ENCODE measurements around the gene KRTAP5-1. TPM values are rescaled to one million over a fixed set of nuclear protein-coding genes. Genes with fewer than 3 reads are reported as not detected.

The KRTAP5-1 gene
- polyA plus RNA-seq, 2 donors = not detected

DNA sequence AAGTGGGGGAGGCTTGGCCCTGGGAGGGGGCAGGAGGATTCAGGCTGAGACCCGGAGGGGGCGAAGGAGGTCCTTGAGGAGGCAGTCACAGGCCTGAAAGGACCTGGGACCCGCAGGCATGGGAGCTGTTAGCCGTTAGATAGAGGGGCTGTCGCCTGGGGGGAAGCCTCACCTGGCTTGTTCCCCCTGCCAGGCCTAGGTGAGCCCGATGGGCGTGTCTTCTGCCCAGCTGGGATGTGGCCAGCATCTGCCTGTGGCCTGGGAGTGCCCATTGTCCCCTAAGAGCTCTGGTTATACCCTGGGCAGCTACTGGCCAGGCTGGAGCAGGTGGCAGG, 11.2 kb downstream of the KRTAP5-1 start:
- Histone ChIP-seq H3K27ac (ENCODE audit: low read depth in 2 of 2, low read length in 1 of 2) (peak overlapping the region; percentile 4 to 46), H3K27me3 (ENCODE audit: control insufficient read depth in 1 of 2, insufficient read depth in 2 of 2, low read length in 2 of 2) (peaks cover 0 to 2% of the 10 kb centered on the region in 2 donors), H3K4me1 (ENCODE audit: control insufficient read depth in 2 of 2, insufficient read depth in 2 of 2, low read length in 1 of 2) (peaks cover 7 to 9% of the 10 kb centered on the region in 2 donors)

DNA sequence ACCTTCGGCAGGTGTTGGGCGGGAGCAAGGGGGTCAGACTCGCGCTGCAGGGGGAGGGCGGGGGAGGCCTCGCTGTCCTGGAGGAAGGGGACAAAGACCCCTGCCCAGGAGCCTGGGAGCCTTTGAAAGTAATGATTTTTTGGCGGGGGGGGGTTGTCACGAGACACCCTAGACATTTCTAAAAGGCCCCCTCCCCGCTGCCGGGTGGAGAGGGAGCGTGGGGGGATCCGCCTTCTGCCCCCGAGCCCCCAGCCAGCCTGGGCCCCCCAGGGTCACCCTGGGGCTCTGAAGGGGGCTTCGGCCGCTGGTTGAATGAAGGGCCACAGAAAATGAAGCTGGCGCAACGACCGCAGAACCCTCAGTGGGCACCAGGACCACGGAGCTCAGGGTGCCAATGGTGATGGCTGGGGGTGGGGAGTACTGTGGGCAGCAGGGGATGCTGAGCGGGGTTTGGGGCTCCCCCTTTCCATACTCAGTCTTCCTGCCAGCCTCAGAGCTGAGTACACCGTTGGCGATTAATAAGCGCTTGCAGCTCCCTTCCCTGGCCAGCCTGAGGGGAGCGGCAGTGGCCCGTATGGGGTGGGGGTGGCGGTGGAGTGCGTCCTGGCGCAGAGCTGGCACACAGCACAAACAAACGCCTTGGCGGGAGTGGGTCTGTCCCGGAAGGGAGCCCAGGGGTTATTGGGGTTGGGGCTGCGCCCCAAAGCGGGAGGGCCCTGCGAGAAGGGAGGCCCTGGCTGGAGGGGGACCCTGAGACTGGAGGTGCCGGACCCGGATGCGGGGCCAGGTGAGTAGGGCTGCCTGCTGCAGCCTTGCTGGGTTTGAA, 11.8 kb downstream of the KRTAP5-1 start:
- peak overlapping the region; percentile 27 to 46 for H3K27ac ChIP-seq (ENCODE audit: low read depth in 2 of 2, low read length in 1 of 2)
- no peaks in the 10 kb centered on the region for H3K36me3 ChIP-seq (ENCODE audit: control insufficient read depth in 2 of 2, insufficient read depth in 2 of 2, low read length in 1 of 2)
- 3 to 4% methylated on average over 36 to 37 of the region's 37 CpGs for WGBS, 2 donors
- peaks cover 0 to 2% of the 10 kb centered on the region in 2 donors for H3K27me3 ChIP-seq (ENCODE audit: control insufficient read depth in 1 of 2, insufficient read depth in 2 of 2, low read length in 2 of 2)
- H3K9me3 ChIP-seq (ENCODE audit: control insufficient read depth in 2 of 2, insufficient read depth in 1 of 2, low read depth in 1 of 2, low read length in 1 of 2) = peaks cover 0 to 2% of the 10 kb centered on the region in 2 donors
- peaks cover 7 to 9% of the 10 kb centered on the region in 2 donors for H3K4me1 ChIP-seq (ENCODE audit: control insufficient read depth in 2 of 2, insufficient read depth in 2 of 2, low read length in 1 of 2)
- H3K4me3 ChIP-seq (ENCODE audit: low read depth in 1 of 2, low read length in 2 of 2) = peak overlapping the region; percentile 35 to 51

More for the DNA sequence above, 11.2 kb downstream of the KRTAP5-1 start:
- peaks cover 4 to 7% of the 10 kb centered on the region in 2 donors for H3K9me3 ChIP-seq (ENCODE audit: control insufficient read depth in 2 of 2, insufficient read depth in 1 of 2, low read depth in 1 of 2, low read length in 1 of 2)
- WGBS, 2 donors = 6 to 10% methylated on average over 7 of the region's 7 CpGs
- peak overlapping the region; percentile 32 to 35 for H3K4me3 ChIP-seq (ENCODE audit: low read depth in 1 of 2, low read length in 2 of 2)
- H3K36me3 ChIP-seq (ENCODE audit: control insufficient read depth in 2 of 2, insufficient read depth in 2 of 2, low read length in 1 of 2) = no peaks in the 10 kb centered on the region

DNA sequence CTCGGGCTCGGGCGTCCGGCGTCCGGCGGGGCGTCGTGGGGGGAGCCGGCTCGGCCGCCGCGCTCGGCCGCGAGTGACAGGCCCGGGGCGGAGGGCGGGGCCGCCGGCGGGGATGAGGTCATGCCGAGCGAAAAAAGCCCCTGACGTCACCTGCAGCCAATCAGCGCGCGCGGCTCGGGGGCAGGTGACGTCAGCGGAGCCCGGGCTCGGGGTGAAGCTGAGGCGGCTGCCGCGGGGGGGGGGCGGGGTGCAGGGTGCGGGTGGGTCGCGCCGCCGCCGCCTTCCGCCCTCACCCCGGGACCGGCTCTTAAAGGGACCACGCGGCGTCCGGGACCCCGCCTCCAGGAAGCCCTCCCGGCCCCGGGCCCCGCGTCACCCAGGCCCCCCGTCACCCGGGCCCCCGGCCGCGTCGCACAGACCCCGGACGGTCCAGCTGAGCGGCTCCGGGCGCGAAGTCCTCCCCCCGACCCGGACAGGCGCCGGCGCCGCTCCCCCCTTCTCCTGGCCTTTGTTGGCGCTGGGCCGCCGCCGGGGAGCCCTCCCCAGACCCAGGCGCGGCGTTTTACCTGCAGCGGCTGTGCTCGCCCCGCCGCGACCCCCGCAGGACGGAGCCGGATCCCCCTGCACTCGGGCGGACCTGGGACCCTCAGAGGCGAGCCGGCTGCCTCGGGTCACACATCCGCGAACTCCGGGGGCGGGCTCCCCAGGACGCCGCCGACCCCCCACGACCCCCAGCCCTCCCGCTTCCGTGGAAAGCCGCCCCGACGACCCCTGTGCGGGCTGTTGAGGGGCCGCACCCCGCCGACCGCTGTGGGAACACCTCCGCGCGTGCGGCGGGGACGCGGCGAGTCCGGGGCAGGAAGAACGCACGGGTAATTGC, 12.6 kb downstream of the KRTAP5-1 start, which contains the start of gene DUSP8:
TSS of gene DUSP8 (minus strand) at position 75 of the 880 bp plus-strand sequence. CDS start 6,445 bp downstream, outside the sequence.
- peaks cover 0 to 2% of the 10 kb centered on the region in 2 donors for H3K27me3 ChIP-seq (ENCODE audit: control insufficient read depth in 1 of 2, insufficient read depth in 2 of 2, low read length in 2 of 2)
- no peaks in the 10 kb centered on the region for H3K9me3 ChIP-seq (ENCODE audit: control insufficient read depth in 2 of 2, insufficient read depth in 1 of 2, low read depth in 1 of 2, low read length in 1 of 2)
- H3K4me1 ChIP-seq (ENCODE audit: control insufficient read depth in 2 of 2, insufficient read depth in 2 of 2, low read length in 1 of 2) = peaks cover 7 to 9% of the 10 kb centered on the region in 2 donors
- WGBS, 2 donors = 1% methylated on average over 68 to 124 of the region's 124 CpGs
- peak within 1 kb of the TSS; percentile 31 to 36 for H3K27ac ChIP-seq (ENCODE audit: low read depth in 2 of 2, low read length in 1 of 2)
- peak within 1 kb of the TSS; percentile 51 to 52 for H3K4me3 ChIP-seq (ENCODE audit: low read depth in 1 of 2, low read length in 2 of 2)
- H3K36me3 ChIP-seq (ENCODE audit: control insufficient read depth in 2 of 2, insufficient read depth in 2 of 2, low read length in 1 of 2) = no peaks in the 10 kb centered on the region

DNA sequence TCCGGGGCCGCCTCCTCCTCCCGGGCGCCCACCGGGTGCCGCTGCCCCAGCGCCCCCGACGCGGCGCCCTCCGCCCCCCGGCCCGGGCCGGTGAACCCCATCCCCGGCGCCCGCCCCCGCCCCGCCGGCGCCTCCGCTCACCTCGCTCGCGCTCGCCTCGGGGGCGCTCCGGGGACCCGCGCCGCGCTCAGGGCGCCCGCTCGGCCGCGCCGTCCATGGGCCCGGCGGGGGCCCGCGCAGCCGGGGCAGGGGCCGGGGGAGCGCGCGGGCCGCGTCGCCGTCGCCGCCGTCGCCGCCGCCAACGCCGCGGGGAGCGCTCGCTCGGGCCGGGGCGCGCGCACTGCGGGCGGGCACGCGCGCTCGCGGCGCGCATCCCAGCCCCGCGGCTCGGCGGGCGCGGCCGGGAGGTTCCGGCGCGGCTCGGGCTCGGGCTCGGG, 13.3 kb downstream of the KRTAP5-1 start:
- H3K9me3 ChIP-seq (ENCODE audit: control insufficient read depth in 2 of 2, insufficient read depth in 1 of 2, low read depth in 1 of 2, low read length in 1 of 2) = no peaks in the 10 kb centered on the region
- peak overlapping the region; percentile 31 to 36 for H3K27ac ChIP-seq (ENCODE audit: low read depth in 2 of 2, low read length in 1 of 2)
- peaks cover 7 to 9% of the 10 kb centered on the region in 2 donors for H3K4me1 ChIP-seq (ENCODE audit: control insufficient read depth in 2 of 2, insufficient read depth in 2 of 2, low read length in 1 of 2)
- H3K27me3 ChIP-seq (ENCODE audit: control insufficient read depth in 1 of 2, insufficient read depth in 2 of 2, low read length in 2 of 2) = peaks cover 0 to 2% of the 10 kb centered on the region in 2 donors
- H3K36me3 ChIP-seq (ENCODE audit: control insufficient read depth in 2 of 2, insufficient read depth in 2 of 2, low read length in 1 of 2) = no peaks in the 10 kb centered on the region
- 1% methylated on average over 19 to 91 of the region's 91 CpGs for WGBS, 2 donors
- peak overlapping the region; percentile 51 to 52 for H3K4me3 ChIP-seq (ENCODE audit: low read depth in 1 of 2, low read length in 2 of 2)

DNA sequence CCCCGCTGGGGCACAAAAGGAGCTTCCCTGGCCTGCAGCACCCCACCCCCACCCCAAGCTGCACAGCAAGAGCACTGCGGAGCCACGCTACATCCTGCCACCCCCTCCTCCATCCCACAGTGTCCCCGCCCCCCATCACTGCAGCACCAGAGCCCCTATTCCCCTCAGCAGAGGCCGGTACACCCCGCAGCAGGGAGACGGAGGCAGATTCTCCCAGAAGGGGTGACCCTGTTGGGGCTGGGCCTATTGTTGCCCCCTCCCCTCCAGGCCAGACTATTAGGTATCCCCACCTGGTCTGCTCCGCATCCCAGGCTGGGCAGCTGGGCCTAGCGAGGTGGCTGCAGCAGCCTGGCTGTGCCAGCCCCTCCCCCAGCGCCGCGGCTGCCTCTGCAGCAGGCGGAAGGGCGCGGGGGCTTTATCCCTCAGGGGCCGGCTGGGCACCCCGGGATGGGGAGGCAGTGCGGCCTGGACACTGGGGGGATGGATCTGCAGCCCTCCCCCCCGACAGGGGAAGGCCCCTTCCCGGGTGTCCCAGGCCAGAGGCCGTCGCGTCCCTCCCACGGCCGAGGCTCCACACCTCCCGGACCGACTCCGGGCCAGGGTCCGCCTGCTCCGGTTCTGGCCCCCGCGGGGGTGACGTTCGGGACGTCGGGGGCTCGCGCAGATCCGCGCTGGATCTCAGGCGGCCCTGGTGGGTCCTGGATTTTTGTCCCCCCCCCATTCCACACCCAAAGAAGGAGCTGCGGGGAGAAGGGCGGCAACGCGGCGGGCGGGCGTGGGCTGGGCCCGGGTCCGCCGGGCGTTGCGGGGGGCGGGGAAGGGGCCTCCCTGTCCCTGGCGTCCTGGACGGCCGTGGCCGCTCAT, 14.0 kb downstream of the KRTAP5-1 start:
- peak overlapping the region; percentile 9 to 18 for H3K27ac ChIP-seq (ENCODE audit: low read depth in 2 of 2, low read length in 1 of 2)
- H3K4me1 ChIP-seq (ENCODE audit: control insufficient read depth in 2 of 2, insufficient read depth in 2 of 2, low read length in 1 of 2) = peaks cover 7 to 9% of the 10 kb centered on the region in 2 donors
- H3K36me3 ChIP-seq (ENCODE audit: control insufficient read depth in 2 of 2, insufficient read depth in 2 of 2, low read length in 1 of 2) = no peaks in the 10 kb centered on the region
- 12 to 14% methylated on average over 32 to 58 of the region's 58 CpGs for WGBS, 2 donors
- peak overlapping the region; percentile 41 to 51 for H3K4me3 ChIP-seq (ENCODE audit: low read depth in 1 of 2, low read length in 2 of 2)
- H3K9me3 ChIP-seq (ENCODE audit: control insufficient read depth in 2 of 2, insufficient read depth in 1 of 2, low read depth in 1 of 2, low read length in 1 of 2) = no peaks in the 10 kb centered on the region
- peaks cover 0 to 2% of the 10 kb centered on the region in 2 donors for H3K27me3 ChIP-seq (ENCODE audit: control insufficient read depth in 1 of 2, insufficient read depth in 2 of 2, low read length in 2 of 2)

DNA sequence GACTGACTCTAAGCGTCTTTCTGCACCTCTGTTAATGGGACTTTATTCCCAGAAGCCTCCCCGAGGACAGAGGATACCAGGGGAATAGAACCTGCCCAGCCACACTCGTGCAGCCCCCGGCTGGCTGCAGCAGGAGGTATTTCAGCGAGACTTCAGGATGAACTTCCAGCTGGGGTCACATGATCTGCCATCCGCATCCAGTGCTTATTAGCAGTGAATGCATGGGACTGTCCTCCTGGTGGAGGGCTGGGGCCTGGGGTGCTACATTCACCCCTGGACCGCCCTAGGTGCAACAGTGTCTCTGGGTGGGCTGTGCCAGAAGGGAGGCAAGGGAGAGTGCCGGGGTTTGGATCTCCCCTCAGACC, 14.6 kb downstream of the KRTAP5-1 start:
- Histone ChIP-seq H3K27me3 (ENCODE audit: control insufficient read depth in 1 of 2, insufficient read depth in 2 of 2, low read length in 2 of 2) (peaks cover 0 to 2% of the 10 kb centered on the region in 2 donors), H3K4me3 (ENCODE audit: low read depth in 1 of 2, low read length in 2 of 2) (no peak overlapping the region), H3K36me3 (ENCODE audit: control insufficient read depth in 2 of 2, insufficient read depth in 2 of 2, low read length in 1 of 2) (no peaks in the 10 kb centered on the region), H3K4me1 (ENCODE audit: control insufficient read depth in 2 of 2, insufficient read depth in 2 of 2, low read length in 1 of 2) (peaks cover 7 to 9% of the 10 kb centered on the region in 2 donors), H3K9me3 (ENCODE audit: control insufficient read depth in 2 of 2, insufficient read depth in 1 of 2, low read depth in 1 of 2, low read length in 1 of 2) (no peaks in the 10 kb centered on the region), H3K27ac (ENCODE audit: low read depth in 2 of 2, low read length in 1 of 2) (no peak overlapping the region)
- 77 to 79% methylated on average over 8 of the region's 8 CpGs for WGBS, 2 donors

DNA sequence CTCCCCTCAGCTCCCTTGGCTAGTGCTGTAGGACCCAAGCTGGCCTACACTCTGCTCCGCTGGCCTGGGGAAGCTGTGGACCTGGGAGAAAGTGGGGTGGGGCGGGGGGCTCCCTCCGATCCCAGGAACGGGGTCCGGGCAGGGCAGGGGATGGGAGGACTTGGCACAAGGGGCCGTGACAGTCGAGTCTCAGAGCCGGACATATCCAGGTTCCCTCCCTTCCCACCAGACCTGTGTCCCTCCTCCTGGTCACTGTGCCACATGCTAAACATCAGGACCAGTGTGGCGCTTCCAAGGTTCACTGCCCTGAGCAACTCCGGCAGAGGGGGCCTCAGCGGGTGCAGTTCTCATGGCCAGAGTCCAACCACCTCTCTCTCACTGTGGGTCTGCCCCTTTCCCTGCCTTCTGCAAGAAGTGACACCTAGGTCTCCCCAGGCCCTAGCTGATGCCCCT, 15.1 kb downstream of the KRTAP5-1 start:
- Histone ChIP-seq H3K27ac (ENCODE audit: low read depth in 2 of 2, low read length in 1 of 2) (no peak overlapping the region), H3K36me3 (ENCODE audit: control insufficient read depth in 2 of 2, insufficient read depth in 2 of 2, low read length in 1 of 2) (no peaks in the 10 kb centered on the region), H3K9me3 (ENCODE audit: control insufficient read depth in 2 of 2, insufficient read depth in 1 of 2, low read depth in 1 of 2, low read length in 1 of 2) (no peaks in the 10 kb centered on the region), H3K27me3 (ENCODE audit: control insufficient read depth in 1 of 2, insufficient read depth in 2 of 2, low read length in 2 of 2) (peaks cover 0 to 2% of the 10 kb centered on the region in 2 donors), H3K4me3 (ENCODE audit: low read depth in 1 of 2, low read length in 2 of 2) (no peak overlapping the region), H3K4me1 (ENCODE audit: control insufficient read depth in 2 of 2, insufficient read depth in 2 of 2, low read length in 1 of 2) (peaks cover 7 to 9% of the 10 kb centered on the region in 2 donors)
- 68 to 72% methylated on average over 10 to 11 of the region's 11 CpGs for WGBS, 2 donors

DNA sequence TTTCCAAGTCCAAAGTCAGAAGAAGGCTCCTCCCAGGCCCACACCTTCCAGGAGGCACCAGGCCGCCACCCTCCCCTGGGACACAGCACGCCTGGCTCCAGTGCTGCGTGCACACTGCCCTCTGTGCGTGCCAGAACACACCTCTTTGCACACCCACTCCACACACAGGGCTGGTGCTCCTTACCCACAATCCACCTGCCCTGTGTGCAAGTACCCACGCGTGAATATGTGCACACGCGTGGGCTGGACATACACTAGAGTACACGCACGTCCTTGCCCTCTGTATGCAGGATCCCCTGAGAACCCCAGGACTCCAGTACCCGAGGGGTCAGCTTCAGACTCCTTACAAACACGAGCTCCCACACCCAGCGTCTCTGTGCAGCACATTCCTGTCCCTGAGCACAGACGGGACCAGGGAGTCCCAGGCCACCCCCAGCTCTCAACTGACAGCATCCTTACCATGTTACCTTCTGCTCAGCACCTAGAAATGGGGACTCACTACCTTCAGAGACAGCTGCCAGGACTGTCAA, 15.8 kb downstream of the KRTAP5-1 start:
- H3K9me3 ChIP-seq (ENCODE audit: control insufficient read depth in 2 of 2, insufficient read depth in 1 of 2, low read depth in 1 of 2, low read length in 1 of 2) = no peaks in the 10 kb centered on the region
- H3K27me3 ChIP-seq (ENCODE audit: control insufficient read depth in 1 of 2, insufficient read depth in 2 of 2, low read length in 2 of 2) = peaks cover 0 to 2% of the 10 kb centered on the region in 2 donors
- H3K4me3 ChIP-seq (ENCODE audit: low read depth in 1 of 2, low read length in 2 of 2) = no peak overlapping the region
- 58% methylated on average over 14 of the region's 14 CpGs for WGBS, 2 donors
- H3K27ac ChIP-seq (ENCODE audit: low read depth in 2 of 2, low read length in 1 of 2) = no peak overlapping the region
- H3K36me3 ChIP-seq (ENCODE audit: control insufficient read depth in 2 of 2, insufficient read depth in 2 of 2, low read length in 1 of 2) = no peaks in the 10 kb centered on the region
- peaks cover 4 to 9% of the 10 kb centered on the region in 2 donors for H3K4me1 ChIP-seq (ENCODE audit: control insufficient read depth in 2 of 2, insufficient read depth in 2 of 2, low read length in 1 of 2)
